B cell (primary cell): ENCODE data around the gene TTYH3.

Experiments
- CTCF ChIP-seq: fragments of 200-600 bp; IDR thresholded peaks from one replicate; pipeline ENCODE4 v1.8.0; 2022; ENCODE audit warnings: antibody characterized with exemption, mild to moderate bottlenecking
- EZH2 ChIP-seq: IDR thresholded peaks from 2 replicates; pipeline ENCODE4 v1.6.1; 2012; ENCODE audit warnings: borderline replicate concordance, low read depth, mild to moderate bottlenecking, moderate library complexity, low read length; ENCODE audit not compliant: insufficient read depth, poor library complexity, severe bottlenecking

- TF ChIP-seq CTCF (no peak), EZH2 (no peak)
Observed at GRCh38 chr7:2607923-2608904, 23.6 kb upstream of the TTYH3 start.
